ENCODE results near the gene LYST.

DNA sequence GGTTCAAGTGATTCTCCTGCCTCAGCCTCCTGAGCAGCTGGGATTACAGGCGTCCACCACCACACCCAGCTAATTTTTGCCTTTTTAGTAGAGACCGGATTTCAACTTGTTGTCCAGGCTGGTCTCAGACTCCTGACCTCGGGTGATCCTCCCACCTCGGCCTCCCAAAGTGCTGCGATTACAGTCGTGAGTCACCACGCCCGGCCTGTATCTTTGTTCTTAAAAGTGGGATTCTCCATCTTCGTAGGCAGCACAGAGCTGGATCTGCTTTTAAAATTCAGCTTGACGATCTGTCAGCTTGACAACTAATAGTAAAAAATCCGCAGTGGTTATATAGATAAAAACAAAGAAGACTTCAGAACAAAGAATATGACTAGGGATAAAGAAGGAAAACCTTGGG lies 214.3 kb downstream of the LYST start:
- TF ChIP-seq POLR2A (IDR thresholded peaks at IDR 0.05; ENCODE audit: low read depth, low read length) (no peak), EZH2 (IDR thresholded peaks at IDR 0.05; ENCODE audit: borderline replicate concordance, low read depth, low read length, severe bottlenecking) (no peak)
- TF ChIP-seq, protein P1, sequence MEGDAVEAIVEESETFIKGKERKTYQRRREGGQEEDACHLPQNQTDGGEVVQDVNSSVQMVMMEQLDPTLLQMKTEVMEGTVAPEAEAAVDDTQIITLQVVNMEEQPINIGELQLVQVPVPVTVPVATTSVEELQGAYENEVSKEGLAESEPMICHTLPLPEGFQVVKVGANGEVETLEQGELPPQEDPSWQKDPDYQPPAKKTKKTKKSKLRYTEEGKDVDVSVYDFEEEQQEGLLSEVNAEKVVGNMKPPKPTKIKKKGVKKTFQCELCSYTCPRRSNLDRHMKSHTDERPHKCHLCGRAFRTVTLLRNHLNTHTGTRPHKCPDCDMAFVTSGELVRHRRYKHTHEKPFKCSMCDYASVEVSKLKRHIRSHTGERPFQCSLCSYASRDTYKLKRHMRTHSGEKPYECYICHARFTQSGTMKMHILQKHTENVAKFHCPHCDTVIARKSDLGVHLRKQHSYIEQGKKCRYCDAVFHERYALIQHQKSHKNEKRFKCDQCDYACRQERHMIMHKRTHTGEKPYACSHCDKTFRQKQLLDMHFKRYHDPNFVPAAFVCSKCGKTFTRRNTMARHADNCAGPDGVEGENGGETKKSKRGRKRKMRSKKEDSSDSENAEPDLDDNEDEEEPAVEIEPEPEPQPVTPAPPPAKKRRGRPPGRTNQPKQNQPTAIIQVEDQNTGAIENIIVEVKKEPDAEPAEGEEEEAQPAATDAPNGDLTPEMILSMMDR (IDR thresholded peaks at IDR 0.05; ENCODE audit: extremely low read depth in 1 of 2, insufficient read depth in 1 of 2, low read depth in 1 of 2, low read length in 2 of 2), result no peak
